ENCODE data around the gene KAT8.

KAT8 gene

DNA sequence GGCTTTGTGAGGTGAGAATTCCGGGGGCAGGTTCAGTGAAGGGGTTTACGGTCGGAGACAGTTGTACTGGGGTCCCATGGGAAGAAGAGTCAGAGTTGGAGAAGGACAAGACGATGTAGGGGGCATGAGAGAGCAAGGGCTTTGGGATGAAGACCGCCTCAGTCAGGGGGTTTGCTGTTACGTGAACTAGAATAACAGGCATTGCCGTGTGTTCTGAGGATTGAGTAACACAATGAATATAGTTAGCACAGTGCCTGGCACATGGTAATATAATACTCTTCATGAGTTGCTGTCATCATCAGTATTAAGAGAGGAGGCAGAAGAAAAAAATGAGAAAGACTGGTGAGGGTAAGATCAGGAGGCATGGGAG lies 42.7 kb upstream of the KAT8 start:
- Histone ChIP-seq H3K4me3 (ENCODE audit: low read depth, low read length) (peak overlapping the region; percentile 91), H3K36me3 (peaks cover 47% of the 10 kb centered on the region), H3K9me3 (ENCODE audit: severe bottlenecking) (no peaks in the 10 kb centered on the region), H3K27me3 (ENCODE audit: insufficient read depth, low read depth, severe bottlenecking) (no peaks in the 10 kb centered on the region), H3K27ac (peak overlapping the region; percentile 96)
- TF ChIP-seq, protein P1, sequence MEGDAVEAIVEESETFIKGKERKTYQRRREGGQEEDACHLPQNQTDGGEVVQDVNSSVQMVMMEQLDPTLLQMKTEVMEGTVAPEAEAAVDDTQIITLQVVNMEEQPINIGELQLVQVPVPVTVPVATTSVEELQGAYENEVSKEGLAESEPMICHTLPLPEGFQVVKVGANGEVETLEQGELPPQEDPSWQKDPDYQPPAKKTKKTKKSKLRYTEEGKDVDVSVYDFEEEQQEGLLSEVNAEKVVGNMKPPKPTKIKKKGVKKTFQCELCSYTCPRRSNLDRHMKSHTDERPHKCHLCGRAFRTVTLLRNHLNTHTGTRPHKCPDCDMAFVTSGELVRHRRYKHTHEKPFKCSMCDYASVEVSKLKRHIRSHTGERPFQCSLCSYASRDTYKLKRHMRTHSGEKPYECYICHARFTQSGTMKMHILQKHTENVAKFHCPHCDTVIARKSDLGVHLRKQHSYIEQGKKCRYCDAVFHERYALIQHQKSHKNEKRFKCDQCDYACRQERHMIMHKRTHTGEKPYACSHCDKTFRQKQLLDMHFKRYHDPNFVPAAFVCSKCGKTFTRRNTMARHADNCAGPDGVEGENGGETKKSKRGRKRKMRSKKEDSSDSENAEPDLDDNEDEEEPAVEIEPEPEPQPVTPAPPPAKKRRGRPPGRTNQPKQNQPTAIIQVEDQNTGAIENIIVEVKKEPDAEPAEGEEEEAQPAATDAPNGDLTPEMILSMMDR (IDR thresholded peaks at IDR 0.05; ENCODE audit: low read depth, low read length) = no peak
- DNase-seq = no peak

DNA sequence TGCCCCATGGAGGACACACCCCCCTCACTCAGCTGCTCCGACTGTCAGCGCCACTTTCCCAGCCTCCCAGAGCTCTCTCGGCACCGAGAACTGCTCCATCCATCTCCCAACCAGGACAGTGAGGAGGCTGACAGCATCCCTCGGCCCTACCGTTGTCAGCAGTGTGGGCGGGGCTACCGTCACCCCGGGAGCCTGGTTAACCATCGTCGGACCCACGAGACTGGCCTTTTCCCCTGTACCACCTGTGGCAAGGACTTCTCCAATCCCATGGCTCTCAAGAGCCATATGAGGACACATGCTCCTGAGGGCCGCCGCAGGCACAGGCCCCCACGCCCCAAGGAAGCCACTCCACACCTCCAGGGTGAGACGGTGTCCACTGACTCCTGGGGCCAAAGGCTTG lies 41.1 kb upstream of the KAT8 start:
- Histone ChIP-seq H3K27me3 (ENCODE audit: insufficient read depth, low read depth, severe bottlenecking) (no peaks in the 10 kb centered on the region), H3K9me3 (ENCODE audit: severe bottlenecking) (no peaks in the 10 kb centered on the region), H3K4me3 (ENCODE audit: low read depth, low read length) (no peak overlapping the region), H3K36me3 (peaks cover 62% of the 10 kb centered on the region), H3K27ac (no peak overlapping the region)
- TF ChIP-seq, protein P1 (IDR thresholded peaks at IDR 0.05; ENCODE audit: low read depth, low read length) = no peak
- no peak for DNase-seq

DNA sequence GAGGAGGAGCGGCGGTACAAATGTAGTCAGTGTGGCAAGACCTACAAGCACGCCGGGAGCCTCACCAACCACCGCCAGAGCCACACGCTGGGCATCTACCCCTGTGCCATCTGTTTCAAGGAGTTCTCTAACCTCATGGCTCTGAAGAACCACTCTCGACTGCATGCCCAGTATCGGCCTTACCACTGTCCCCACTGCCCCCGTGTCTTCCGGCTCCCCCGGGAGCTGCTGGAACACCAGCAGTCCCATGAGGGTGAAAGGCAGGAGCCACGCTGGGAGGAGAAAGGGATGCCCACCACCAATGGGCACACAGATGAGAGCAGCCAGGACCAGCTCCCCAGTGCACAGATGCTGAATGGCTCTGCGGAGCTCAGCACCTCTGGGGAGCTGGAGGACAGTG lies 40.4 kb upstream of the KAT8 start:
- no peak overlapping the region for H3K27ac ChIP-seq
- TF ChIP-seq, protein P1 (IDR thresholded peaks at IDR 0.05; ENCODE audit: low read depth, low read length) = no peak
- no peaks in the 10 kb centered on the region for H3K27me3 ChIP-seq (ENCODE audit: insufficient read depth, low read depth, severe bottlenecking)
- H3K4me3 ChIP-seq (ENCODE audit: low read depth, low read length) = no peak overlapping the region
- no peaks in the 10 kb centered on the region for H3K9me3 ChIP-seq (ENCODE audit: severe bottlenecking)
- peaks cover 63% of the 10 kb centered on the region for H3K36me3 ChIP-seq
- no peak for DNase-seq

DNA sequence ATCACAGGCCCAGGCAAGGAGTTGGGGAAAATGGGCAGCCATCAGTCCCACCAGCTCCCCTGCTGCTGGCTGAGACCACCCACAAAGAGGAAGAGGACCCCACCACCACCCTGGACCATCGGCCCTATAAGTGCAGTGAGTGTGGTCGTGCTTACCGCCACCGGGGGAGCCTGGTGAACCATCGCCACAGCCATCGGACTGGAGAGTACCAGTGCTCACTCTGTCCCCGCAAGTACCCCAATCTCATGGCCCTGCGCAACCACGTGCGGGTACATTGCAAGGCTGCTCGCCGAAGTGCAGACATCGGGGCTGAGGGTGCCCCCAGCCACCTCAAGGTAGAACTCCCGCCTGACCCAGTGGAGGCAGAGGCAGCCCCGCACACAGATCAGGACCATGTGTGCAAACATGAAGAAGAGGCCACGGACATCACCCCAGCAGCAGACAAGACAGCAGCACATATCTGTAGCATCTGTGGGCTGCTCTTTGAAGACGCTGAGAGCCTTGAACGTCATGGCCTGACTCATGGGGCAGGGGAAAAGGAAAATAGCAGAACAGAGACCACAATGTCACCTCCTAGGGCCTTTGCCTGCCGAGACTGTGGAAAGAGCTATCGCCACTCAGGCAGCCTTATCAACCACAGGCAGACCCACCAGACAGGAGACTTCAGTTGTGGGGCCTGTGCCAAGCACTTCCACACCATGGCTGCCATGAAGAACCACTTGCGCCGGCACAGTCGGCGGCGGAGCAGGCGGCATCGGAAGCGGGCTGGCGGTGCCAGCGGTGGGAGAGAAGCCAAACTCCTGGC lies 39.7 kb upstream of the KAT8 start:
- Histone ChIP-seq H3K36me3 (peaks cover 67% of the 10 kb centered on the region), H3K27ac (no peak overlapping the region), H3K27me3 (ENCODE audit: insufficient read depth, low read depth, severe bottlenecking) (no peaks in the 10 kb centered on the region), H3K9me3 (ENCODE audit: severe bottlenecking) (no peaks in the 10 kb centered on the region), H3K4me3 (ENCODE audit: low read depth, low read length) (no peak overlapping the region)
- DNase-seq = no peak
- TF ChIP-seq, protein P1 (IDR thresholded peaks at IDR 0.05; ENCODE audit: low read depth, low read length) = peak; percentile 7; the same call in 1 of the 2 replicates

DNA sequence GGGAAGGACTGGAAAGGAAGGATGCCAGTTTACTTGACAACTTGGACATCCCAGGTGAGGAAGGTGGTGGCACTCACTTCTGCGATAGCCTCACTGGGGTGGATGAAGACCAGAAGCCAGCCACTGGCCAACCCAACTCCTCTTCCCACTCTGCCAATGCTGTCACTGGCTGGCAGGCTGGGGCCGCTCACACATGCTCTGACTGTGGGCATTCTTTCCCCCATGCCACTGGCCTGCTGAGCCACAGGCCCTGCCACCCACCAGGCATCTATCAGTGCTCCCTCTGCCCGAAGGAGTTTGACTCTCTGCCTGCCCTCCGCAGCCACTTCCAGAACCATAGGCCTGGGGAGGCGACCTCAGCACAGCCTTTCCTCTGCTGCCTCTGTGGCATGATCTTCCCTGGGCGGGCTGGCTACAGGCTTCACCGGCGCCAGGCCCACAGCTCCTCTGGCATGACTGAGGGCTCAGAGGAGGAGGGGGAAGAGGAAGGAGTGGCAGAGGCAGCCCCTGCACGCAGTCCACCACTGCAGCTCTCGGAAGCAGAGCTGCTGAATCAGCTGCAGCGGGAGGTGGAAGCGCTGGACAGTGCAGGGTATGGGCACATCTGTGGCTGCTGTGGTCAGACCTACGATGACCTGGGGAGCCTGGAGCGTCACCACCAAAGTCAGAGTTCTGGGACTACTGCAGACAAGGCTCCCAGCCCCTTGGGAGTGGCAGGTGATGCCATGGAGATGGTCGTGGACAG lies 38.7 kb upstream of the KAT8 start:
- TF ChIP-seq, protein P1 (IDR thresholded peaks at IDR 0.05; ENCODE audit: low read depth, low read length) = no peak
- no peak overlapping the region for H3K4me3 ChIP-seq (ENCODE audit: low read depth, low read length)
- H3K36me3 ChIP-seq = peaks cover 65% of the 10 kb centered on the region
- no peak overlapping the region for H3K27ac ChIP-seq
- no peak for DNase-seq
- no peaks in the 10 kb centered on the region for H3K27me3 ChIP-seq (ENCODE audit: insufficient read depth, low read depth, severe bottlenecking)
- no peaks in the 10 kb centered on the region for H3K9me3 ChIP-seq (ENCODE audit: severe bottlenecking)

Data from WERI-Rb-1 (cell line).